ENCODE measurements around the gene MEIS2.

Gene MEIS2

DNA sequence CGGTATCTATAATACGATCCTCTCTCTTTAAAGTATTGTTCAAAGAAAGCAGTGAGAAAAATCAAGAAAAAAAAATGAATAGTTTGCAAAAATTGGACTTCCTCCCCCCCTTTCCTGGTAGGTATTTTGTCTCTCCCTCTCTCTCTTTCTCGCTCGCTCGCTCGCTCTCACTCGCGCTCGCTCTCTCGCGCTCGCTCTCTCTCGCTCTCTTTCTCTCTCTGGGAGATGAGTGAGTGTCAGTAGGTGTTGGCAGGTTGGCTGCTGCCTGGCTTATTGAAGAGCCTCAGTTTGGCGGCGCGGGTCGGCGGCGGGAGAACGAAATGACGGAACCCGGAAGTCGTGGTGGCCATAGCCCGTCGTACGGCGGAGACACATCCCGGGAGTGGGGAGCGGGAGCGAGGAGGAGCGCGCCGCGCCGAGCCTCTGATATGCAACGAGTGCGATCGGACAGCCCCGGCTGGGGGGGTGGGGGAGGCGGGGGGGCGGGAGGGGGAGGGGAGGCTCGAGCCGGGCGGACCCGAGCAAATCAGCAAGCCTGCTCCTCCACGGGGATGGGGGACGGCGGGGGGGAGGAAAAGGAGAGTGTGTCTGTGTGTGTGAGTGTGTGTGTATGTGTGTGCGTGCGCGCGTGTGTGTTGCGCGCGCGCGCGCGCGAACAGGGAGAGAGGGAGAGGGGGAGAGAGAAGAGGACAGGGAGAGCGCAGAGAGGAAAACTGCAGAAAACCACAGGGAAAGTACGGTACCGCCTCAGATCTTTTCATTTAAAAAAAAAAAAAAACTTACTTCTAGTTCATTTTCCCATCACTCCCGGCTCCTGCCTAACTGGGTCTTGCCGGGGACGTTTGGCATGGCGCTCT is at the start of gene MEIS2:
Gene MEIS2, minus strand, starts transcription at position 441 of the 857 bp plus-strand sequence. CDS start 1,083 bp downstream, outside the sequence.
- peak in 1 of 2 donors; percentile 9 for DNase-seq

DNA sequence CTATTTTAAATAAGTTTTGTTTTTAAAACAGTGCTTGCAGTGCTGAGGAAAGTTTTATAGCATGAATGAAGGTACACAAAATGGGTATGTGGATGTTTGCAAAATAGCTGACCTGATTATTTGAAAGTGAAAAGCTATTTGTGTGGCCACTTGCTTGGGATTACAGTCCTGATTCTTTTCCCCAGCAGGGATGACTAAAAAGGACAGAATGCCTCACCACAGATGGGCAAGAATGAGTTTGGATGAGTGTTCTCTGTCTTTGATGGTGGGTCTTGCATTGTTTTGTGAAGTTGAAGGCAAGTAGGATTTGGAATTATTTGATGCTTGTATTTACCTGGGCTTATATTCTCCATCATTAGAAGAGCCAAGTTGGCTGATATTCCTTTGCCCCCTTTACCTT is 48.8 kb upstream of the MEIS2 start:
- no peak for DNase-seq

DNA sequence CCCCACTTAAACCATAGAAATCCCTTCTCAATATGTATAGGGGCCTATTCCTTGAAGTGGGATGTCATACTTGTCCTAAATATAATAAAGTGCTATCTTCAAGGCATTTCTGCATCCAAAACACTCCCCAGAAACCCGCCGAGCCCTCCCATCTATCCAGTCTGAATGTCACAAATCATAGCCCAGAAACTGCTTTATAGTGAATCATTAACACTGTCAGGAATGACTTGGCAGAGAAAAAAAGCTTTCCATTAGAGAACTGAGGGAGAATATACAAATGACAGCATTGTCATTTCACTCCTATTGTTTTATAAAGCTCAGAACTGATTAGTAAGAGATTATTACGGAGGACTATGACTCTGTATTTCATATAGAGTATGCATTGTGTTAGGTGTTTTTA is 48.4 kb upstream of the MEIS2 start:
- no peak for DNase-seq

DNA sequence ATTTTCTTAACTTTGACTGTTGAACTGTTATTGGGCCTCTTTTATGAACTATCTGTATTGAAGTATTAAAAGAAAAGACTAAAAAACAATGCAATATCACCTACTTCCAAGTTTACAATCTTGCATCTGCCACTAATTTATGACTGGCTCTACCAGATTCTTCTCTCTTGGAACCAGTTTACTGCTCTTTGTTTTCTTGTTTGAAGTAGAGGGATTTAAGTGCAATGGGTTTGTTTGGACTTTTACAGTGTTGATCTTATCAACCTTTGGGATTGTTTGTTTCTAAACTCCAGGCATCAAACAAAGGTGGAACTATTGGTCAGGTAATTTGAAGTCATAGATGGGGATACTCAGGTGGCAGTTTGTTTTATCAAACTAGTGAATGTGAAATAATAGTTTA is 43.0 kb upstream of the MEIS2 start:
- DNase-seq = no peak

GRCh38 chr15:37142371-37142770 is 42.0 kb upstream of the MEIS2 start:
- no peak for DNase-seq

- no peak for DNase-seq
Observed at GRCh38 chr15:37140531-37141058, 40.2 kb upstream of the MEIS2 start.

DNA sequence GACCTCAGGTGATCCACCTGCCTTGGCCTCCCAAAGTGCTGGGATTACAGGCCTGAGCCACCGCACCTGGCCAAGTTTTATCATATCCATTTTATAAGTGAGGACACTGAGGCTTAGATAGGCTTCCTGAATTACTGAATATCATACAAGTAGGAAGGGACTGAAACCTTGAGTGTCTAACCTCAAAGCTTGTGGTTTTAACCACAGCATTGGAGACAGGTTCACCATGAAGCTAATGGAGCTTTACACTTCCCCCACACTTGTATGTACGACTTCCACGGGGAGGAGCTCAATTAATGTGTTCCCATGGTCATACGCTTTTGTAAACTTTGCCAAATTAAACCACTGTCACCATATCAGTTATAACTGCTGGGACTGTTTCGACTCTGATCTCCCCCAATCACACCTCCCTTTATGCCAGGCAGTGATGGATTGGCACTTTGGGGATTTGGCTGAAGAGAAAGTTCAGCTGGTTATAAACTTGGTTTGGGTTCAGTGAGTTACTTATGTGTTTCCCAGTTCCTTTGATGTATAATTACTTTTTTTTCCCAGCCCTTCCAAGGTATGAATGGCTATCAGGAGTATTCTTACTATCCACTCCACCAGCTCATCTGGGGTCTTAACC is 38.4 kb upstream of the MEIS2 start:
- no peak for DNase-seq

- no peak for DNase-seq
Observed at GRCh38 chr15:37137221-37137620, 36.9 kb upstream of the MEIS2 start.

DNA sequence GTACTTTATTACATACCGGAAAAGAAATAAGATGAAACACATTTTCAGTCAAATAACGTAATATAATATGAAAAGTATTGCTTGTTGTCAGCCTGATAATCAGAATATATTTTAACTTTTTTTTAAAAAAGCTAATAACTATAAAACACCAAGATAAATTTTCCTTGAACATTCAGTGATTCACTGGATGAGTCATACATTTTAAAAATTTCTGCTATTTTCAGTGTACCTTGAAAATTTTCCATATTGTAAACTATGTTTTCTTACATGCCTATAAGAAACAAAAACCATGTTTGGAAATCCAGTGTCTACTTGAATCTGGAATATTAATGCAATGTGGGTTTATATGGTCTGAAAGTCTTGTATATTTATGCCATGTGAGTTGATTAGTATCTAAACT is 36.3 kb upstream of the MEIS2 start:
- no peak for DNase-seq

DNA sequence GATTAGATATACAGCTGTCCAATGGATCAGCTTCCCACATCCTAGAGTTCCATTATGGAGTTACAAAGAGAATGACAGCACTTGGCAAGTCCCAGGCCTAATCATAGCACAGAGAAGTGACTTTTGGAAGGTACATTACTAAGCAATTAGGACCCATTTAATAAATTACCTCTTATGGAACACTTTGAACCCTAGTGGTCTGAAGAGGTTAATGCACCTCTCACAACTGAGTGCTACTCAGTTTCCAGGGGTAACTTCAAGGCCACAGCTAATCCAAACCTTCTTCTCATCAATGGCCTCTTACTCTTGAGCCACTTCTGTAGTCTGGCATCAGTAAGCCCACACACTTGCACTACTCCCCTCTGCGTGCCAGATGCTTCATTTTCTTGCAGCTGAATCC is 34.9 kb upstream of the MEIS2 start:
- no peak for DNase-seq

DNA sequence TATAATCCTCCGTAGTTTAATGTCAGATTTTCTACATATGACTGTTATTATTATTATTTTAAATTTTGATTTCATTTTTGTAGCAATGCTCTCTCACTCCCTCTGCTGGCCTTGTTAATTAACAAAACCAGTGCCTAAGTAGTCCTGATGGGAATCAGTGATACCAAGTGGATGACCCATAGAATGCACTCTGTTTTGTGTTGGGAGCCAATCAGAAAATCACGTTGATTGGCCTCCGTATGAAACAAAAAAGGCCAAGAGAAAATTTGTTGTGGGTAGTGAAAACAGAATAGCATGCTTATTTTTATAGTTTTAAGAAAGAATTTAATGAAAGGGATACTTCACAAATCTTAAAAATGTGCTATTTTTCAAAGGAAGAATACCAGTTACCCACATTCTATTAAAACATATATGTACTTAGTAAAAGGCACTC is 34.4 kb upstream of the MEIS2 start:
- DNase-seq = no peak

DNA sequence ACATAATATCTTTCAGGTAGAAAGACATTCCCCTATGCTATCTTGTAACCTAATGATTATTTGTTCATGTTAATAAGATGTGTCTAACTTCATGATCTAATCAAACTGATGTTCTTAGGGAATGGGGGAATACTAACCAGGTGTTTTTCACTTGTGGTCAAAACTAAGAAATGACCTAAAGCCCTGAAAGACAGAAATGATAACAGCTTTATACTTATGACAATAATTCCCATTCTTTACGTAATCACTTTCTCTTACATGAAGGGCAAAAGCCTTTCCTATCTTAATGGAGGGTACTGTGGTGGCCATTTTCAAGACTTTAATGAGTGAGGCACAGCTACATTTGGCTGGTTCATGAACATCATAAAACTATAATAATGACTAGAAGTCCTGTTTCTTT is 33.9 kb upstream of the MEIS2 start:
- DNase-seq = no peak

- DNase-seq = no peak
Observed at GRCh38 chr15:37133602-37134001, 33.3 kb upstream of the MEIS2 start.

GRCh38 chr15:37132826-37133417 is 32.6 kb upstream of the MEIS2 start:
- DNase-seq = no peak

DNA sequence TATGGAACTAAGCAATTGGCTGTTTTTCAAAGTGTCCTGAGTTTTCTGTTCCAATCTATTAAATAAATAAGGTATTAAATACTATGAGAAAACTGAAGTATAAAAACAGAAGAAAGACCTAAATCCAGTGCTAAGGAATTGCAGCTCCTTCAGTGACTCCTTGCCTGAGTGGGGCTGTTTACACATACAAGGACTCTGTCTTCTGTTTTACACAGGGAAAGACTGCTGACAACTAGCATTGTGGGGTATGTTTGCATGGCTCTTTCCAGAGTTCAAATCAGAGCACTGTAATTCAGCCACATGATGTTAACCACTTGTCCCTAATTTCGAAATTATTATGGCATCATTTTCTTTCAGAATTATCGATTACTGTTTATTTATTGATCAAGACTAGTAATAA is 31.3 kb upstream of the MEIS2 start:
- DNase-seq = no peak

DNA sequence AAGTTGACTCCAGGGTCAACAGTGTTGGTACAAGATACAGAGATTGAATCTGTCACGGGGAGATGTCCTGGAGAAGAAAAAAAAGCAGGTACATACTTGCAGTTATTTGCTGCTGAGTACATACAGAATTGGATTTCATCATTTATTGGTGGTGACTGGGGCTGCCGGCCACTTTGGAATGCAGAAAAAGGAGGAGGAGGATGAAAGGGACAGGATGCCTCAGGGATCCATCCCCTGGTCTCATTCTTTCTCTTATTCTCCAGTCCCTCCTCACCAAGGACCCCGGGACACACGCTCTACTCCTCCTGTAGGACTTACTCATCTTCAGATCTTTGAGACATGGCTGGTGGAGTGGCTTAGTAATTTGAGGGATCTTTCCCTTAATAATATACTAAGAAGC is 30.0 kb upstream of the MEIS2 start:
- DNase-seq = no peak

DNA sequence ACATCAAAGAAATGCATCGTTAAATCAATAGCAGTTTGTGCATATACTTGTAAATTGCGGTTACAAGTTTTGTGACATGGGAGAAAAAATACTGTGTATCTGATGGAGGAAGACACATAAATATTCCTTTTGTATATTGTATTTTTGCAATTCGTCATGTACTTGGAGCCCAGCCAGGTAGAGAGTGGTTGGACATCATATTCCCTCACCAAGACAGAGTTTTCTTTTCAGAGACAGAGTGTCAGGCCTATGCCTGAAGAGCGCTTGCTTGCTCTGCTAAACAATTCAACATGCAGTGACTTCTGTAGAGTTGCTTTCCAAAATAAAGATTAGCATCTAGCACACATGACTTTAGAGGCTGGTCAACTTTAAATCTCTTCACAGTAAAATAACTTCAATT is 24.8 kb upstream of the MEIS2 start:
- no peak for DNase-seq

- DNase-seq = no peak
Observed at GRCh38 chr15:37124331-37124730, 24.0 kb upstream of the MEIS2 start.

DNA sequence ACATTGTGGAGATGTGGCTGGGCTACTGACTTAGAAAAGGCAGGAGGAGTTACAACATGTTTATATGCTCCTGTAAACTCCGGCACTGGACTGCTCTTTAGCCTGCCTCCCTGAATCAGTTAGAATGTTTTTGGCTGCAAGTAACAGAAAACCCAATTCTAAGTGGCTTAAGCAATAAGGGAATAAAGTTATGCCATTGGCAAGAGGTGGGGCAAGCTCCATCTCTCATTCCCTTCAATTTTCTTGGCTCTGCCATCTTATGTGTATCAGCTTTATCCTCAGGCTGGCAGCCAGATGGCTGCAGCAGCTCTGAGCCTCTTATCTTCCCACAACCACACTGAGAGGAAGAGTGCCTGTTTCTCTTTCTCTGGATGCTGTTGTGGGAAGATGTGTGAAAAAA is 22.4 kb upstream of the MEIS2 start:
- DNase-seq = no peak

DNA sequence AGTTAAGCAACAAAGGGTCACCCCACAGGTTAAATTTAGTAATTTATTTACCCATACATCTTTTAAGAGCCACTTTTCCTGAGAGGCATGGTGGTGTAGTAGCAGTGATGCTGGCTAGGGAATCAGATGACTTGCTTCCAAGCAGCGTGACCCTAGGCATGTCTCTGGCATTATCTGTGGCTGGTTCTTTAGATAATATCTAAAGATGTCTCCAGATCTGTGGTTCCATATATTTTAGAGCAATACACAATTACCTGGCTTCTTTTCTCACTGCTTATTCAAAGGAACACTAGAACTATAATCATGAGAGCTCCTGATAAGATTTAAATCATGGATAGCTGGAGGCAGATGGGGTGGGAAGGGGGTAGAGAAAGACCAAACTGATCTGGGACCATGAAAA is 21.1 kb upstream of the MEIS2 start:
- no peak for DNase-seq

- DNase-seq = no peak
Observed at GRCh38 chr15:37117030-37117429, 16.7 kb upstream of the MEIS2 start.

DNA sequence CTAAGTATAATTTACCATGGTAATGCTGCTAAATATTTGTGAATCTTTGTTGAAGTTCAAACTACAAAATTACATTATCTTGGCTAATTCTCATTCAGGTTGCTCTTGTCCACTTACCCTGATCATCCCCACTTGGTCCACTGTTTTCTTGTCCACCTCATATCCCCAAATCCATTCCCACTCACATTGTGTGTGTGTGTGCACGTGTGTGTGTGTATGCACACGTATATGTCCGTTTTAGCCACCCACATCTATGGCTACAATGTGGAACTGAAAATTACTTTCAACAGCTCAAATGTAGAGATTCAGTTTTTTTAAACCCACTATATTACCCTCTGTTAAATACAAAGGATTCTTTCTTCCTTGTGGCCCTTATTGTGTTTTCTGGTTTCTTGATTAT is 15.2 kb upstream of the MEIS2 start:
- DNase-seq = no peak

DNA sequence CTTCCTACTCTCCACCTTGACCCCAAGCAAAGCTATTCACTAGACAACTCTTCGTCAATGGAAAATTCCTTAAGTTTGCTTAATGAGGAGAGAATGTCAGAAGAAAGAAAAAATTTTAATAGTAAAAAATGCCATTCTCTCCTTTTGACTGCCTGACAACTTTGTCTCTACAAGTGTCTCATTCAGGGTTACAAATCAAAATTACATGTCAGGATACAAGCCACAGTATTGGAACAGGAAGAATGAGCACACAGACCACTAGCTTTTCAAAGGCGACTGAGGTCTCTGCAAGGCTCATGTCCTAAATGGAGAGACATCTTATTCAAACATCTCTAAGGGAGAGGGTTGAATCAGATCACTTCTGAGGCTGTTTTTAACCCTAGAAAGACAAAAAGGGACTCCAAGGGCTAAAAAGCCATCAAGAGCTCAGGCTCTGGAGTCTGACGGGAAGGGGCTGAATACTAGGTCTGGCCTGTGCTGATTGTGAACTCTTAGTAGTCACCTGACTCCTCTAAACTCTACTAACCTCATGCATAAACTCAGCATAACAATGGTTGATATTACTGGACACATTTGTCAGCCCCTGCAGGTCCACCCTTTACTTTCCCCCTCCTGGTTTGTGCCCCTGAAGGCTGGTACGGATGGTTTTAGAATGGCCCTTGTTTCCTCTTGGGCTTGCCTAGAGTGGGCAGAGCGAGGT is 12.8 kb upstream of the MEIS2 start:
- no peak for DNase-seq
